WTC11 (cell line): ENCODE measurements around the gene SNX14. TPM values are rescaled to one million over a fixed set of nuclear protein-coding genes. Genes with fewer than 3 reads are reported as not detected.

Experiments
- ATAC-seq: fragments of 200-7000 bp; cut with Tn5 transposase; 2 replicates; pipeline ENCODE4 v1.10.0; 2021; ENCODE audit warnings: mild to moderate bottlenecking, moderate library complexity
- CTCF ChIA-PET: fragments of 300-600 bp; sonication (Branson Sonifier 250); formaldehyde crosslinking; loops from one replicate; lab custom pipeline; 2021; ENCODE audit warnings: antibody characterized with exemption; lab: Charles Lee
- POLR2A ChIA-PET: fragments of 350-600 bp; sonication (Branson Sonifier 250); formaldehyde crosslinking; loops from one replicate; lab custom pipeline; 2021; ENCODE audit warnings: antibody characterized with exemption; lab: Charles Lee
- DNase-seq: peaks from one replicate; pipeline ENCODE4 v3.0.0; 2021; ENCODE audit warnings: low spot score
- H3K27ac Mint-ChIP-seq: 2 replicates; pipeline ENCODE4 v1.8.0; 2021; ENCODE audit warnings: mixed read lengths
- H3K27me3 Mint-ChIP-seq: 2 replicates; pipeline ENCODE4 v1.8.0; 2021; ENCODE audit warnings: low read depth, mild to moderate bottlenecking, moderate library complexity, mixed read lengths
- H3K36me3 Mint-ChIP-seq: 2 replicates; pipeline ENCODE4 v1.8.0; 2021; ENCODE audit warnings: mixed read lengths
- H3K4me1 Mint-ChIP-seq: 2 replicates; pipeline ENCODE4 v1.8.0; 2022; ENCODE audit warnings: mixed read lengths
- H3K4me3 Mint-ChIP-seq: 2 replicates; pipeline ENCODE4 v1.8.0; 2021; ENCODE audit warnings: mild to moderate bottlenecking, moderate library complexity, mixed read lengths
- H3K9me3 Mint-ChIP-seq: 2 replicates; pipeline ENCODE4 v1.8.0; 2021; ENCODE audit warnings: mixed read lengths
- CBFB ChIP-seq: sonication (generic); formaldehyde crosslinking; IDR thresholded peaks from 2 replicates; pipeline ENCODE4 v1.8.1; 2022; ENCODE audit warnings: mild to moderate bottlenecking, low read depth, missing genetic modification reagents
- CREM ChIP-seq: sonication (generic); formaldehyde crosslinking; IDR thresholded peaks from 2 replicates; pipeline ENCODE4 v1.8.1; 2022; ENCODE audit warnings: mild to moderate bottlenecking, missing genetic modification reagents, moderate library complexity
- ELF4 ChIP-seq: sonication (generic); formaldehyde crosslinking; IDR thresholded peaks from 2 replicates; pipeline ENCODE4 v1.8.1; 2022; ENCODE audit warnings: low read depth, mild to moderate bottlenecking, moderate library complexity, missing genetic modification reagents
- HMGA2 ChIP-seq: fragments of 250-450 bp; sonication (Bioruptor Pico); IDR thresholded peaks from 2 replicates; pipeline ENCODE4 v1.4.0; 2021; ENCODE audit warnings: mild to moderate bottlenecking, moderate library complexity
- JAZF1 ChIP-seq: fragments of 250-450 bp; sonication (Bioruptor Pico); IDR thresholded peaks from 2 replicates; pipeline ENCODE4 v1.9.0; 2021; ENCODE audit warnings: moderate library complexity, mild to moderate bottlenecking, inconsistent platforms
- NFE2L1 ChIP-seq: sonication (generic); formaldehyde crosslinking; IDR thresholded peaks from 2 replicates; pipeline ENCODE4 v1.8.1; 2023; ENCODE audit warnings: missing genetic modification reagents
- NFYB ChIP-seq: sonication (generic); formaldehyde crosslinking; conservative IDR thresholded peaks from 2 replicates; pipeline ENCODE4 v1.8.0; 2022; ENCODE audit warnings: low read depth, missing genetic modification reagents
- OVOL2 ChIP-seq: fragments of 250-450 bp; sonication (Bioruptor Pico); IDR thresholded peaks from 2 replicates; pipeline ENCODE4 v1.9.0; 2021; ENCODE audit warnings: mild to moderate bottlenecking, borderline replicate concordance
- PRRX2 ChIP-seq: fragments of 250-450 bp; sonication (Bioruptor Pico); IDR thresholded peaks from 2 replicates; pipeline ENCODE4 v1.8.0; 2021; ENCODE audit warnings: mild to moderate bottlenecking
- ZNF121 ChIP-seq: sonication (generic); formaldehyde crosslinking; IDR thresholded peaks from 2 replicates; pipeline ENCODE4 v1.8.0; 2023; ENCODE audit warnings: missing genetic modification reagents
- ZNF232 ChIP-seq: sonication (generic); formaldehyde crosslinking; IDR thresholded peaks from 2 replicates; pipeline ENCODE4 v1.8.0; 2022; ENCODE audit warnings: mild to moderate bottlenecking, missing genetic modification reagents
- ZNF416 ChIP-seq: fragments of 250-450 bp; sonication (Bioruptor Pico); IDR thresholded peaks from 2 replicates; pipeline ENCODE4 v1.9.0; 2021; ENCODE audit warnings: mild to moderate bottlenecking, inconsistent platforms
- total RNA-seq: library from RNA; stranded (reverse); gene quantifications from 3 replicates; pipeline ENCODE4 v1.2.3, GENCODE V29; 2021
- TF ChIP-seq, protein P1 (sequence below): fragments of 250-450 bp; sonication (Bioruptor Pico); IDR thresholded peaks from 2 replicates; pipeline ENCODE4 v2.1.2; 2022; ENCODE audit warnings: mild to moderate bottlenecking, moderate library complexity
- TF ChIP-seq, protein P2 (sequence below): sonication (generic); formaldehyde crosslinking; IDR thresholded peaks from 2 replicates; pipeline ENCODE4 v1.8.0; 2022; ENCODE audit warnings: mild to moderate bottlenecking, missing genetic modification reagents
- TF ChIP-seq, protein P3 (sequence below): sonication (generic); formaldehyde crosslinking; IDR thresholded peaks from 2 replicates; pipeline ENCODE4 v1.8.1; 2022; ENCODE audit warnings: mild to moderate bottlenecking, moderate library complexity, missing genetic modification reagents
- TF ChIP-seq, protein P4 (sequence below): sonication (generic); formaldehyde crosslinking; IDR thresholded peaks from 2 replicates; pipeline ENCODE4 v1.8.0; 2022; ENCODE audit warnings: mild to moderate bottlenecking, missing genetic modification reagents
- TF ChIP-seq, protein P5 (sequence below): sonication (generic); formaldehyde crosslinking; IDR thresholded peaks from 2 replicates; pipeline ENCODE4 v1.8.0; 2022; ENCODE audit warnings: mild to moderate bottlenecking, missing genetic modification reagents
- TF ChIP-seq, protein P6 (sequence below): sonication (generic); formaldehyde crosslinking; IDR thresholded peaks from 2 replicates; pipeline ENCODE4 v1.8.1; 2023; ENCODE audit warnings: mild to moderate bottlenecking, missing genetic modification reagents, borderline replicate concordance
- TF ChIP-seq, protein P7 (sequence below): sonication (generic); formaldehyde crosslinking; IDR thresholded peaks from 2 replicates; pipeline ENCODE4 v1.8.0; 2023; ENCODE audit warnings: missing genetic modification reagents
- TF ChIP-seq, protein P8 (sequence below): fragments of 250-450 bp; sonication (Bioruptor Pico); IDR thresholded peaks from 2 replicates; pipeline ENCODE4 v1.9.0; 2021; ENCODE audit warnings: mild to moderate bottlenecking
- TF ChIP-seq, protein P9 (sequence below): sonication (generic); formaldehyde crosslinking; IDR thresholded peaks from 2 replicates; pipeline ENCODE4 v1.8.1; 2022; ENCODE audit warnings: low read depth, missing genetic modification reagents, borderline replicate concordance

SNX14 gene
- total RNA-seq, 1 experiment from 2014 or later = 34.3 TPM

DNA sequence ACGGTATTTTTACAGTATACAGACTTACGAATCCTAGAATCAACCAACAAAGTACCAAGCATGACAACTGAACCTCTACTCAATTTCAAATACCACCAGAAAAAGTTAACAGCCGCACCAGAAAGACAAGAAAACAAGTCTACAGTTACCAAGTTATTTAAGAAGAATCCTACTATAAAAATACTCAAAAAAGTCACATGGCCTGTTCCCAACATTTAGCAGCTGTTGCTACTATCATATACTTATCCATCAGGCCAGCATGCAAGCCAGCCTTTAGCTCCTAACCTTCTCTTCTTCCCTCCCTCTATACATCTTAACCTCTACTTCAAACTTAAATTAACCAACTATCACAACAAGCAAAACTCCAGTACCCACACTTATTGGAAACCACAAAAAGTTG lies 47.2 kb upstream of the SNX14 start (continued):
- TF ChIP-seq NFYB (CRISPR knock-in tag) = no peak
- TF ChIP-seq PRRX2 (CRISPR knock-in tag) = no peak
- TF ChIP-seq, protein P1, sequence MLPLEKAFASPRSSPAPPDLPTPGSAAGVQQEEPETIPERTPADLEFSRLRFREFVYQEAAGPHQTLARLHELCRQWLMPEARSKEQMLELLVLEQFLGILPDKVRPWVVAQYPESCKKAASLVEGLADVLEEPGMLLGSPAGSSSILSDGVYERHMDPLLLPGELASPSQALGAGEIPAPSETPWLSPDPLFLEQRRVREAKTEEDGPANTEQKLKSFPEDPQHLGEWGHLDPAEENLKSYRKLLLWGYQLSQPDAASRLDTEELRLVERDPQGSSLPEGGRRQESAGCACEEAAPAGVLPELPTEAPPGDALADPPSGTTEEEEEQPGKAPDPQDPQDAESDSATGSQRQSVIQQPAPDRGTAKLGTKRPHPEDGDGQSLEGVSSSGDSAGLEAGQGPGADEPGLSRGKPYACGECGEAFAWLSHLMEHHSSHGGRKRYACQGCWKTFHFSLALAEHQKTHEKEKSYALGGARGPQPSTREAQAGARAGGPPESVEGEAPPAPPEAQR = no peak

DNA sequence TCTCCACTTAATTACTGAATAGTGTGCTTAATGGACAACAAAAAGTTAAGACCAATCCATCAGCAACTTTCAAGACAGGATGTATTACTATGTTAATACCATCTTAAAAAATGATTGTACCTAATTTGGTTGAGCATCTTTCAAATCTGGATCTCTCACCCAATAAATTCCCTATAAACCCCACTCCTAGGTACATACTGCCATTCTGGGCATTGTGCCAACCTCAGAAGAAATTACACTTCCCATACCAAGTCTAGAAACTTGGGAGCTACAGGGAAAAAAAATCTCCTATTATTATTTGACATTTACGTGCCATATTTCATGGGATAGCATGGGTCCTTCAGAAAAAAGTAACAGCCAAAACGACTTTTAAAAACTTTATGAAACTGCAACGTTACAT lies 43.9 kb upstream of the SNX14 start:
- CTCF ChIA-PET = no interaction called here
- no peak for DNase-seq
- ATAC-seq = no peak
- Mint-ChIP-seq H3K27me3 (no peaks in the 10 kb centered on the region), H3K27ac (peak overlapping the region; percentile 18; the same call in 1 of the 2 replicates), H3K4me3 (no peak overlapping the region), H3K4me1 (peaks cover 48% of the 10 kb centered on the region), H3K9me3 (no peaks in the 10 kb centered on the region), H3K36me3 (peaks cover 88% of the 10 kb centered on the region)
- POLR2A ChIA-PET = interaction anchor here (2.3 kb wide), 1 partner anchor 40 kb away, joined by 8 read pairs; no protein-coding TSS in a partner anchor
- no peak for TF ChIP-seq ZNF121 (CRISPR knock-in tag)
- TF ChIP-seq ZNF416 (CRISPR knock-in tag) = no peak
- TF ChIP-seq, protein P2, sequence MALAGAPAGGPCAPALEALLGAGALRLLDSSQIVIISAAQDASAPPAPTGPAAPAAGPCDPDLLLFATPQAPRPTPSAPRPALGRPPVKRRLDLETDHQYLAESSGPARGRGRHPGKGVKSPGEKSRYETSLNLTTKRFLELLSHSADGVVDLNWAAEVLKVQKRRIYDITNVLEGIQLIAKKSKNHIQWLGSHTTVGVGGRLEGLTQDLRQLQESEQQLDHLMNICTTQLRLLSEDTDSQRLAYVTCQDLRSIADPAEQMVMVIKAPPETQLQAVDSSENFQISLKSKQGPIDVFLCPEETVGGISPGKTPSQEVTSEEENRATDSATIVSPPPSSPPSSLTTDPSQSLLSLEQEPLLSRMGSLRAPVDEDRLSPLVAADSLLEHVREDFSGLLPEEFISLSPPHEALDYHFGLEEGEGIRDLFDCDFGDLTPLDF = no peak
- no peak for TF ChIP-seq ELF4 (CRISPR knock-in tag)
- TF ChIP-seq, protein P3, sequence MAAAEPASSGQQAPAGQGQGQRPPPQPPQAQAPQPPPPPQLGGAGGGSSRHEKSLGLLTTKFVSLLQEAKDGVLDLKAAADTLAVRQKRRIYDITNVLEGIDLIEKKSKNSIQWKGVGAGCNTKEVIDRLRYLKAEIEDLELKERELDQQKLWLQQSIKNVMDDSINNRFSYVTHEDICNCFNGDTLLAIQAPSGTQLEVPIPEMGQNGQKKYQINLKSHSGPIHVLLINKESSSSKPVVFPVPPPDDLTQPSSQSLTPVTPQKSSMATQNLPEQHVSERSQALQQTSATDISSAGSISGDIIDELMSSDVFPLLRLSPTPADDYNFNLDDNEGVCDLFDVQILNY (CRISPR knock-in tag) = no peak
- TF ChIP-seq, protein P4, sequence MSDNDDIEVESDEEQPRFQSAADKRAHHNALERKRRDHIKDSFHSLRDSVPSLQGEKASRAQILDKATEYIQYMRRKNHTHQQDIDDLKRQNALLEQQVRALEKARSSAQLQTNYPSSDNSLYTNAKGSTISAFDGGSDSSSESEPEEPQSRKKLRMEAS = no peak
- no peak for TF ChIP-seq CREM (CRISPR knock-in tag)
- no peak for TF ChIP-seq CBFB (CRISPR knock-in tag)
- TF ChIP-seq, protein P5, sequence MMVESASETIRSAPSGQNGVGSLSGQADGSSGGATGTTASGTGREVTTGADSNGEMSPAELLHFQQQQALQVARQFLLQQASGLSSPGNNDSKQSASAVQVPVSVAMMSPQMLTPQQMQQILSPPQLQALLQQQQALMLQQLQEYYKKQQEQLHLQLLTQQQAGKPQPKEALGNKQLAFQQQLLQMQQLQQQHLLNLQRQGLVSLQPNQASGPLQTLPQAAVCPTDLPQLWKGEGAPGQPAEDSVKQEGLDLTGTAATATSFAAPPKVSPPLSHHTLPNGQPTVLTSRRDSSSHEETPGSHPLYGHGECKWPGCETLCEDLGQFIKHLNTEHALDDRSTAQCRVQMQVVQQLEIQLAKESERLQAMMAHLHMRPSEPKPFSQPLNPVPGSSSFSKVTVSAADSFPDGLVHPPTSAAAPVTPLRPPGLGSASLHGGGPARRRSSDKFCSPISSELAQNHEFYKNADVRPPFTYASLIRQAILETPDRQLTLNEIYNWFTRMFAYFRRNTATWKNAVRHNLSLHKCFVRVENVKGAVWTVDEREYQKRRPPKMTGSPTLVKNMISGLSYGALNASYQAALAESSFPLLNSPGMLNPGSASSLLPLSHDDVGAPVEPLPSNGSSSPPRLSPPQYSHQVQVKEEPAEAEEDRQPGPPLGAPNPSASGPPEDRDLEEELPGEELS = no peak
- TF ChIP-seq, protein P6, sequence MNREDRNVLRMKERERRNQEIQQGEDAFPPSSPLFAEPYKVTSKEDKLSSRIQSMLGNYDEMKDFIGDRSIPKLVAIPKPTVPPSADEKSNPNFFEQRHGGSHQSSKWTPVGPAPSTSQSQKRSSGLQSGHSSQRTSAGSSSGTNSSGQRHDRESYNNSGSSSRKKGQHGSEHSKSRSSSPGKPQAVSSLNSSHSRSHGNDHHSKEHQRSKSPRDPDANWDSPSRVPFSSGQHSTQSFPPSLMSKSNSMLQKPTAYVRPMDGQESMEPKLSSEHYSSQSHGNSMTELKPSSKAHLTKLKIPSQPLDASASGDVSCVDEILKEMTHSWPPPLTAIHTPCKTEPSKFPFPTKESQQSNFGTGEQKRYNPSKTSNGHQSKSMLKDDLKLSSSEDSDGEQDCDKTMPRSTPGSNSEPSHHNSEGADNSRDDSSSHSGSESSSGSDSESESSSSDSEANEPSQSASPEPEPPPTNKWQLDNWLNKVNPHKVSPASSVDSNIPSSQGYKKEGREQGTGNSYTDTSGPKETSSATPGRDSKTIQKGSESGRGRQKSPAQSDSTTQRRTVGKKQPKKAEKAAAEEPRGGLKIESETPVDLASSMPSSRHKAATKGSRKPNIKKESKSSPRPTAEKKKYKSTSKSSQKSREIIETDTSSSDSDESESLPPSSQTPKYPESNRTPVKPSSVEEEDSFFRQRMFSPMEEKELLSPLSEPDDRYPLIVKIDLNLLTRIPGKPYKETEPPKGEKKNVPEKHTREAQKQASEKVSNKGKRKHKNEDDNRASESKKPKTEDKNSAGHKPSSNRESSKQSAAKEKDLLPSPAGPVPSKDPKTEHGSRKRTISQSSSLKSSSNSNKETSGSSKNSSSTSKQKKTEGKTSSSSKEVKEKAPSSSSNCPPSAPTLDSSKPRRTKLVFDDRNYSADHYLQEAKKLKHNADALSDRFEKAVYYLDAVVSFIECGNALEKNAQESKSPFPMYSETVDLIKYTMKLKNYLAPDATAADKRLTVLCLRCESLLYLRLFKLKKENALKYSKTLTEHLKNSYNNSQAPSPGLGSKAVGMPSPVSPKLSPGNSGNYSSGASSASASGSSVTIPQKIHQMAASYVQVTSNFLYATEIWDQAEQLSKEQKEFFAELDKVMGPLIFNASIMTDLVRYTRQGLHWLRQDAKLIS (CRISPR knock-in tag) = no peak
- no peak for TF ChIP-seq ZNF232 (CRISPR knock-in tag)
- TF ChIP-seq JAZF1 = no peak
- no peak for TF ChIP-seq OVOL2
- TF ChIP-seq HMGA2 (CRISPR knock-in tag) = no peak
- TF ChIP-seq, protein P7, sequence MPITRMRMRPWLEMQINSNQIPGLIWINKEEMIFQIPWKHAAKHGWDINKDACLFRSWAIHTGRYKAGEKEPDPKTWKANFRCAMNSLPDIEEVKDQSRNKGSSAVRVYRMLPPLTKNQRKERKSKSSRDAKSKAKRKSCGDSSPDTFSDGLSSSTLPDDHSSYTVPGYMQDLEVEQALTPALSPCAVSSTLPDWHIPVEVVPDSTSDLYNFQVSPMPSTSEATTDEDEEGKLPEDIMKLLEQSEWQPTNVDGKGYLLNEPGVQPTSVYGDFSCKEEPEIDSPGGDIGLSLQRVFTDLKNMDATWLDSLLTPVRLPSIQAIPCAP (CRISPR knock-in tag) = no peak
- TF ChIP-seq, protein P8, sequence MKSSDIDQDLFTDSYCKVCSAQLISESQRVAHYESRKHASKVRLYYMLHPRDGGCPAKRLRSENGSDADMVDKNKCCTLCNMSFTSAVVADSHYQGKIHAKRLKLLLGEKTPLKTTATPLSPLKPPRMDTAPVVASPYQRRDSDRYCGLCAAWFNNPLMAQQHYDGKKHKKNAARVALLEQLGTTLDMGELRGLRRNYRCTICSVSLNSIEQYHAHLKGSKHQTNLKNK (CRISPR knock-in tag) = no peak
- TF ChIP-seq, protein P9, sequence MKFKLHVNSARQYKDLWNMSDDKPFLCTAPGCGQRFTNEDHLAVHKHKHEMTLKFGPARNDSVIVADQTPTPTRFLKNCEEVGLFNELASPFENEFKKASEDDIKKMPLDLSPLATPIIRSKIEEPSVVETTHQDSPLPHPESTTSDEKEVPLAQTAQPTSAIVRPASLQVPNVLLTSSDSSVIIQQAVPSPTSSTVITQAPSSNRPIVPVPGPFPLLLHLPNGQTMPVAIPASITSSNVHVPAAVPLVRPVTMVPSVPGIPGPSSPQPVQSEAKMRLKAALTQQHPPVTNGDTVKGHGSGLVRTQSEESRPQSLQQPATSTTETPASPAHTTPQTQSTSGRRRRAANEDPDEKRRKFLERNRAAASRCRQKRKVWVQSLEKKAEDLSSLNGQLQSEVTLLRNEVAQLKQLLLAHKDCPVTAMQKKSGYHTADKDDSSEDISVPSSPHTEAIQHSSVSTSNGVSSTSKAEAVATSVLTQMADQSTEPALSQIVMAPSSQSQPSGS = no peak
- TF ChIP-seq NFE2L1 (CRISPR knock-in tag) = no peak
